GM23248 (cell line): ENCODE data around the gene WASF3. TPM values are rescaled to one million over a fixed set of nuclear protein-coding genes. Genes with fewer than 3 reads are reported as not detected.

Experiments
- DNase-seq: peaks from one replicate; pipeline ENCODE4 v3.0.0-alpha.2; 2015
- H2AFZ ChIP-seq: fragments of 200-600 bp; sonication (generic); 2 replicates; pipeline ENCODE4 v1.6.1; 2016; ENCODE audit warnings: antibody characterized with exemption
- H3F3A ChIP-seq: fragments of 200-600 bp; sonication (generic); 2 replicates; pipeline ENCODE4 v1.6.1; 2016; ENCODE audit warnings: mild to moderate bottlenecking, antibody characterized with exemption, mixed run types; ENCODE audit not compliant: insufficient read depth
- H3K27ac ChIP-seq: fragments of 200-600 bp; sonication (generic); 2 replicates; pipeline ENCODE4 v1.5.1; 2016; ENCODE audit warnings: mild to moderate bottlenecking
- H3K27me3 ChIP-seq: fragments of 200-600 bp; sonication (generic); replicated peaks from 2 replicates; pipeline ENCODE4 v1.6.1; 2016; ENCODE audit warnings: mild to moderate bottlenecking; ENCODE audit not compliant: insufficient read depth
- H3K36me3 ChIP-seq: fragments of 200-600 bp; sonication (generic); 2 replicates; pipeline ENCODE4 v1.6.1; 2016; ENCODE audit warnings: low read depth, mild to moderate bottlenecking
- H3K4me1 ChIP-seq: fragments of 200-600 bp; sonication (generic); 2 replicates; pipeline ENCODE4 v1.6.1; 2016; ENCODE audit warnings: mild to moderate bottlenecking; ENCODE audit not compliant: insufficient read depth
- H3K4me2 ChIP-seq: fragments of 200-600 bp; sonication (generic); one replicate; pipeline ENCODE4 v1.6.1; 2016; ENCODE audit warnings: mild to moderate bottlenecking; ENCODE audit not compliant: unreplicated experiment
- H3K4me3 ChIP-seq: fragments of 200-600 bp; sonication (generic); 2 replicates; pipeline ENCODE4 v1.5.1; 2016; ENCODE audit warnings: mild to moderate bottlenecking
- H3K79me2 ChIP-seq: fragments of 200-600 bp; sonication (generic); 2 replicates; pipeline ENCODE4 v1.6.1; 2016; ENCODE audit warnings: mild to moderate bottlenecking; ENCODE audit not compliant: insufficient read depth
- H3K9ac ChIP-seq: fragments of 200-600 bp; sonication (generic); 2 replicates; pipeline ENCODE4 v1.6.1; 2016; ENCODE audit warnings: mild to moderate bottlenecking
- H3K9me2 ChIP-seq: fragments of 200-600 bp; sonication (generic); 2 replicates; pipeline ENCODE4 v1.6.1; 2016; ENCODE audit warnings: mixed run types, mild to moderate bottlenecking, moderate library complexity; ENCODE audit not compliant: insufficient read depth
- H3K9me3 ChIP-seq: fragments of 200-600 bp; sonication (generic); one replicate; pipeline ENCODE4 v1.6.1; 2017; ENCODE audit warnings: low read depth
- H4K20me1 ChIP-seq: fragments of 200-600 bp; sonication (generic); 2 replicates; pipeline ENCODE4 v1.6.0; 2016; ENCODE audit not compliant: insufficient read depth
- EZH2 ChIP-seq: fragments of 200-600 bp; sonication (generic); IDR thresholded peaks from 2 replicates; pipeline ENCODE4 v1.6.1; 2018; ENCODE audit warnings: antibody characterized with exemption, mild to moderate bottlenecking; ENCODE audit not compliant: insufficient read depth, poor library complexity, severe bottlenecking
- EZH2phosphoT487 ChIP-seq: fragments of 200-600 bp; sonication (generic); IDR thresholded peaks from 2 replicates; pipeline ENCODE4 v1.6.1; 2018; ENCODE audit warnings: antibody characterized with exemption, moderate library complexity, mild to moderate bottlenecking, low read depth; ENCODE audit not compliant: insufficient read depth
- WGBS, 2 experiments: methylation state at CpG; one replicate each; pipeline ENCODE4 v1.1.6; 2015 to 2017; ENCODE audit warnings: low lambda C conversion rate in 2 of 2, low coverage in 1 of 2; ENCODE audit errors: missing lambda C conversion rate in 2 of 2; 5-methylcytosine and 5-hydroxymethylcytosine counted together
- in situ Hi-C: fragments of 300-500 bp; cut with MboI; formaldehyde crosslinking; loops from 2 replicates; pipeline ENCODE4 v1.15.0; 2020
- polyA plus RNA-seq: library from polyadenylated mRNA; unstranded; fragments of >200 nt; fragmentation: Nextera tagmentation; extraction: Ambion mirVana; gene quantifications from 2 replicates; pipeline ENCODE4 v1.2.1, GENCODE V29; 2016
- total RNA-seq: library from RNA; depleted of rRNA; stranded (reverse); fragments of >200 nt; shearing (Covaris generic); gene quantifications from 2 replicates; pipeline ENCODE4 v1.2.3, GENCODE V29; 2014

Gene WASF3
- total and polyA plus RNA-seq, 2 experiments from 2014 or later: 14.7 to 19.9 TPM

GRCh38 chr13:26695891-26696311 lies 138.4 kb downstream of the WASF3 start:
- H4K20me1 ChIP-seq: no peaks in the 10 kb centered on the region
- H3K9me2 ChIP-seq: no peaks in the 10 kb centered on the region
- H3K4me1 ChIP-seq: peaks cover 5% of the 10 kb centered on the region; the same call in 1 of the 2 replicates
- H3K27me3 ChIP-seq: no peaks in the 10 kb centered on the region
- no peak overlapping the region for H3K4me3 ChIP-seq
- H3K27ac ChIP-seq: no peak overlapping the region
- no peaks in the 10 kb centered on the region for H3K36me3 ChIP-seq
- no peak overlapping the region for H3K4me2 ChIP-seq
- in situ Hi-C loops: loop anchor here (10.0 kb wide), 1 partner anchor 201 kb away; no protein-coding TSS in a partner anchor
- H2AFZ ChIP-seq: no peak overlapping the region
- no peak for DNase-seq
- H3K9ac ChIP-seq: no peak overlapping the region
- TF ChIP-seq EZH2: no peak
- TF ChIP-seq EZH2phosphoT487: no peak
- peaks cover 3% of the 10 kb centered on the region; the same call in 1 of the 2 replicates for H3F3A ChIP-seq
- H3K79me2 ChIP-seq: no peaks in the 10 kb centered on the region
- H3K9me3 ChIP-seq: no peaks in the 10 kb centered on the region
- WGBS, 2 experiments: 68 to 69% methylated on average over 15 of the region's 15 CpGs

- Histone ChIP-seq H3K9me2 (no peaks in the 10 kb centered on the region), H3K4me2 (no peak overlapping the region), H3K36me3 (no peaks in the 10 kb centered on the region), H3K79me2 (no peaks in the 10 kb centered on the region), H3K9me3 (no peaks in the 10 kb centered on the region), H2AFZ (no peak overlapping the region), H3K4me1 (peaks cover 5% of the 10 kb centered on the region; the same call in 1 of the 2 replicates), H3K27me3 (0 out of 2 replicates have a peak, but pooled peaks cover 2% of the 10 kb centered on the region), H3F3A (no peaks in the 10 kb centered on the region), H3K27ac (no peak overlapping the region), H3K4me3 (no peak overlapping the region), H3K9ac (no peak overlapping the region), H4K20me1 (no peaks in the 10 kb centered on the region)
- DNase-seq: no peak
- in situ Hi-C loops: loop anchor here (10.0 kb wide), 1 partner anchor 203 kb away; no protein-coding TSS in a partner anchor
- 96 to 99% methylated on average over 20 to 21 of the region's 21 CpGs for WGBS, 2 experiments
- no peak for TF ChIP-seq EZH2phosphoT487
- no peak for TF ChIP-seq EZH2
Measured at GRCh38 chr13:26697069-26697955, 139.8 kb downstream of the WASF3 start.

- peak overlapping the region; percentile 91 for H2AFZ ChIP-seq
- H3K36me3 ChIP-seq: no peaks in the 10 kb centered on the region
- no peak overlapping the region for H3K27ac ChIP-seq
- H4K20me1 ChIP-seq: no peaks in the 10 kb centered on the region
- peak overlapping the region; percentile 45 for H3K9ac ChIP-seq
- in situ Hi-C loops: loop anchor here (10.0 kb wide), 1 partner anchor 204 kb away; no protein-coding TSS in a partner anchor
- peaks cover 5% of the 10 kb centered on the region; the same call in 1 of the 2 replicates for H3K4me1 ChIP-seq
- TF ChIP-seq EZH2phosphoT487: no peak
- no peak for TF ChIP-seq EZH2
- peak overlapping the region; percentile 79 for H3K4me2 ChIP-seq
- DNase-seq: peak; percentile 92
- H3K27me3 ChIP-seq: 0 out of 2 replicates have a peak, but pooled peaks cover 2% of the 10 kb centered on the region
- peak overlapping the region; percentile 64 for H3K4me3 ChIP-seq
- H3K9me2 ChIP-seq: no peaks in the 10 kb centered on the region
- 8 to 9% methylated on average over 29 of the region's 29 CpGs for WGBS, 2 experiments
- no peaks in the 10 kb centered on the region for H3K79me2 ChIP-seq
- no peaks in the 10 kb centered on the region for H3F3A ChIP-seq
- no peaks in the 10 kb centered on the region for H3K9me3 ChIP-seq
Measured at GRCh38 chr13:26698392-26699196, 141.1 kb downstream of the WASF3 start.

GRCh38 chr13:26699197-26699490 lies 141.7 kb downstream of the WASF3 start:
- 98 to 100% methylated on average over 2 of the region's 2 CpGs for WGBS, 2 experiments
- Histone ChIP-seq H3K36me3 (no peaks in the 10 kb centered on the region), H3K4me3 (no peak overlapping the region), H3K9me3 (no peaks in the 10 kb centered on the region), H3K27ac (no peak overlapping the region), H3K4me1 (peaks cover 5% of the 10 kb centered on the region; the same call in 1 of the 2 replicates), H3K9ac (no peak overlapping the region), H3K79me2 (no peaks in the 10 kb centered on the region), H4K20me1 (no peaks in the 10 kb centered on the region), H2AFZ (no peak overlapping the region; the same call in 1 of the 2 replicates), H3K4me2 (no peak overlapping the region), H3K27me3 (0 out of 2 replicates have a peak, but pooled peaks cover 2% of the 10 kb centered on the region), H3F3A (no peaks in the 10 kb centered on the region), H3K9me2 (no peaks in the 10 kb centered on the region)
- DNase-seq: no peak
- in situ Hi-C loops: loop anchor here (10.0 kb wide), 1 partner anchor 204 kb away; no protein-coding TSS in a partner anchor
- TF ChIP-seq EZH2phosphoT487 (no peak), EZH2 (no peak)
